Measurements from ENCODE around the gene S100A11. TPM values are rescaled to one million over a fixed set of nuclear protein-coding genes. Genes with fewer than 3 reads are reported as not detected.
A peak's percentile ranks its signal among the peaks of the same experiment; 100 is the strongest.

Gene S100A11
- total RNA-seq, 1 donor from 2014 or later: 142 TPM

- peaks cover 3% of the 10 kb centered on the region for H3K27me3 Mint-ChIP-seq
- no peak overlapping the region for H3K4me3 Mint-ChIP-seq (ENCODE audit: low read depth)
- no peaks in the 10 kb centered on the region for H3K9me3 Mint-ChIP-seq (ENCODE audit: low read depth)
- DNase-seq (ENCODE audit: low spot score, unreplicated experiment): no peak
- no peak overlapping the region for H3K27ac Mint-ChIP-seq
- TF ChIP-seq CTCF (IDR thresholded peaks at IDR 0.05; ENCODE audit: unreplicated experiment): no peak
- no peaks in the 10 kb centered on the region for H3K36me3 Mint-ChIP-seq (ENCODE audit: insufficient read depth)
- peaks cover 2% of the 10 kb centered on the region for H3K4me1 Mint-ChIP-seq (ENCODE audit: low read depth)
These were observed 21.0 kb downstream of the S100A11 start for GRCh38 chr1:152015766-152016165.

GRCh38 chr1:152014943-152015342 is 21.9 kb downstream of the S100A11 start:
- no peak for DNase-seq (ENCODE audit: low spot score, unreplicated experiment)
- H3K27ac Mint-ChIP-seq: no peak overlapping the region
- H3K36me3 Mint-ChIP-seq (ENCODE audit: insufficient read depth): no peaks in the 10 kb centered on the region
- no peak for TF ChIP-seq CTCF (IDR thresholded peaks at IDR 0.05; ENCODE audit: unreplicated experiment)
- no peaks in the 10 kb centered on the region for H3K9me3 Mint-ChIP-seq (ENCODE audit: low read depth)
- H3K27me3 Mint-ChIP-seq: peaks cover 3% of the 10 kb centered on the region
- H3K4me1 Mint-ChIP-seq (ENCODE audit: low read depth): peaks cover 2% of the 10 kb centered on the region
- no peak overlapping the region for H3K4me3 Mint-ChIP-seq (ENCODE audit: low read depth)

- DNase-seq (ENCODE audit: low spot score, unreplicated experiment): peak; percentile 34
- H3K9me3 Mint-ChIP-seq (ENCODE audit: low read depth): no peaks in the 10 kb centered on the region
- H3K36me3 Mint-ChIP-seq (ENCODE audit: insufficient read depth): no peaks in the 10 kb centered on the region
- H3K4me1 Mint-ChIP-seq (ENCODE audit: low read depth): peaks cover 8% of the 10 kb centered on the region
- no peak overlapping the region for H3K27ac Mint-ChIP-seq
- H3K4me3 Mint-ChIP-seq (ENCODE audit: low read depth): no peak overlapping the region
- H3K27me3 Mint-ChIP-seq: peaks cover 3% of the 10 kb centered on the region
- TF ChIP-seq CTCF (IDR thresholded peaks at IDR 0.05; ENCODE audit: unreplicated experiment): peak; percentile 74
These were observed 23.1 kb downstream of the S100A11 start for GRCh38 chr1:152013664-152014237.

GRCh38 chr1:152009691-152010090 is 27.1 kb downstream of the S100A11 start:
- no peaks in the 10 kb centered on the region for H3K36me3 Mint-ChIP-seq (ENCODE audit: insufficient read depth)
- H3K4me1 Mint-ChIP-seq (ENCODE audit: low read depth): peaks cover 8% of the 10 kb centered on the region

GRCh38 chr1:152007047-152007446 is 29.8 kb downstream of the S100A11 start:
- TF ChIP-seq CTCF (IDR thresholded peaks at IDR 0.05; ENCODE audit: unreplicated experiment): no peak
- peaks cover 6% of the 10 kb centered on the region for H3K4me1 Mint-ChIP-seq (ENCODE audit: low read depth)
- no peak for DNase-seq (ENCODE audit: low spot score, unreplicated experiment)
- no peaks in the 10 kb centered on the region for H3K36me3 Mint-ChIP-seq (ENCODE audit: insufficient read depth)
- no peak overlapping the region for H3K27ac Mint-ChIP-seq
- peaks cover 12% of the 10 kb centered on the region for H3K27me3 Mint-ChIP-seq
- no peak overlapping the region for H3K4me3 Mint-ChIP-seq (ENCODE audit: low read depth)
- H3K9me3 Mint-ChIP-seq (ENCODE audit: low read depth): no peaks in the 10 kb centered on the region

More at GRCh38 chr1:152009691-152010090, 27.1 kb downstream of the S100A11 start:
- Mint-ChIP-seq H3K27me3 (peaks cover 3% of the 10 kb centered on the region), H3K4me3 (ENCODE audit: low read depth) (no peak overlapping the region), H3K27ac (peak overlapping the region; percentile 17), H3K9me3 (ENCODE audit: low read depth) (no peaks in the 10 kb centered on the region)
- no peak for TF ChIP-seq CTCF (IDR thresholded peaks at IDR 0.05; ENCODE audit: unreplicated experiment)
- DNase-seq (ENCODE audit: low spot score, unreplicated experiment): no peak
